WTC11 (cell line): ENCODE results near the gene CORO2B. TPM values are rescaled to one million over a fixed set of nuclear protein-coding genes. Genes with fewer than 3 reads are reported as not detected.

Source experiments
- ATAC-seq: fragments of 200-7000 bp; cut with Tn5 transposase; 2 replicates; pipeline ENCODE4 v1.10.0; 2021; ENCODE audit warnings: mild to moderate bottlenecking, moderate library complexity
- CTCF ChIA-PET: fragments of 300-600 bp; sonication (Branson Sonifier 250); formaldehyde crosslinking; loops from one replicate; lab custom pipeline; 2021; ENCODE audit warnings: antibody characterized with exemption; lab: Charles Lee
- POLR2A ChIA-PET: fragments of 350-600 bp; sonication (Branson Sonifier 250); formaldehyde crosslinking; loops from one replicate; lab custom pipeline; 2021; ENCODE audit warnings: antibody characterized with exemption; lab: Charles Lee
- DNase-seq: peaks from one replicate; pipeline ENCODE4 v3.0.0; 2021; ENCODE audit warnings: low spot score
- H3K27ac Mint-ChIP-seq: 2 replicates; pipeline ENCODE4 v1.8.0; 2021; ENCODE audit warnings: mixed read lengths
- H3K27me3 Mint-ChIP-seq: 2 replicates; pipeline ENCODE4 v1.8.0; 2021; ENCODE audit warnings: low read depth, mild to moderate bottlenecking, moderate library complexity, mixed read lengths
- H3K36me3 Mint-ChIP-seq: 2 replicates; pipeline ENCODE4 v1.8.0; 2021; ENCODE audit warnings: mixed read lengths
- H3K4me1 Mint-ChIP-seq: 2 replicates; pipeline ENCODE4 v1.8.0; 2022; ENCODE audit warnings: mixed read lengths
- H3K4me3 Mint-ChIP-seq: 2 replicates; pipeline ENCODE4 v1.8.0; 2021; ENCODE audit warnings: mild to moderate bottlenecking, moderate library complexity, mixed read lengths
- H3K9me3 Mint-ChIP-seq: 2 replicates; pipeline ENCODE4 v1.8.0; 2021; ENCODE audit warnings: mixed read lengths
- AFF4 ChIP-seq: sonication (generic); formaldehyde crosslinking; IDR thresholded peaks from 2 replicates; pipeline ENCODE4 v1.8.1; 2023; ENCODE audit warnings: mild to moderate bottlenecking, missing genetic modification reagents, borderline replicate concordance
- ATF2 ChIP-seq: sonication (generic); formaldehyde crosslinking; IDR thresholded peaks from 2 replicates; pipeline ENCODE4 v1.8.1; 2022; ENCODE audit warnings: low read depth, missing genetic modification reagents, borderline replicate concordance
- CREB1 ChIP-seq: sonication (generic); formaldehyde crosslinking; IDR thresholded peaks from 2 replicates; pipeline ENCODE4 v1.8.0; 2023; ENCODE audit warnings: mild to moderate bottlenecking, missing genetic modification reagents
- OVOL2 ChIP-seq: fragments of 250-450 bp; sonication (Bioruptor Pico); IDR thresholded peaks from 2 replicates; pipeline ENCODE4 v1.9.0; 2021; ENCODE audit warnings: mild to moderate bottlenecking, borderline replicate concordance
- PREB ChIP-seq: sonication (generic); formaldehyde crosslinking; IDR thresholded peaks from 2 replicates; pipeline ENCODE4 v1.8.1; 2022; ENCODE audit warnings: mild to moderate bottlenecking, missing genetic modification reagents, moderate library complexity, borderline replicate concordance
- PRRX2 ChIP-seq: fragments of 250-450 bp; sonication (Bioruptor Pico); IDR thresholded peaks from 2 replicates; pipeline ENCODE4 v1.8.0; 2021; ENCODE audit warnings: mild to moderate bottlenecking
- RELA ChIP-seq: sonication (generic); formaldehyde crosslinking; IDR thresholded peaks from 2 replicates; pipeline ENCODE4 v1.8.1; 2022; ENCODE audit warnings: missing genetic modification reagents, mild to moderate bottlenecking, borderline replicate concordance
- SOX15 ChIP-seq: fragments of 250-450 bp; sonication (Bioruptor Pico); IDR thresholded peaks from 2 replicates; pipeline ENCODE4 v1.9.0; 2021; ENCODE audit warnings: mild to moderate bottlenecking
- TEAD1 ChIP-seq: sonication (generic); formaldehyde crosslinking; IDR thresholded peaks from 2 replicates; pipeline ENCODE4 v1.8.0; 2022; ENCODE audit warnings: mild to moderate bottlenecking, missing genetic modification reagents
- TEAD4 ChIP-seq: sonication (generic); formaldehyde crosslinking; IDR thresholded peaks from 2 replicates; pipeline ENCODE4 v1.8.0; 2022; ENCODE audit warnings: mild to moderate bottlenecking, missing genetic modification reagents
- ZNF232 ChIP-seq: sonication (generic); formaldehyde crosslinking; IDR thresholded peaks from 2 replicates; pipeline ENCODE4 v1.8.0; 2022; ENCODE audit warnings: mild to moderate bottlenecking, missing genetic modification reagents
- ZNF317 ChIP-seq: sonication (generic); formaldehyde crosslinking; IDR thresholded peaks from 2 replicates; pipeline ENCODE4 v1.8.1; 2023; ENCODE audit warnings: low read depth, mild to moderate bottlenecking, moderate library complexity, missing genetic modification reagents, borderline replicate concordance
- ZNF396 ChIP-seq: fragments of 250-450 bp; sonication (Bioruptor Pico); IDR thresholded peaks from 2 replicates; pipeline ENCODE4 v1.8.0; 2021; ENCODE audit warnings: mild to moderate bottlenecking, moderate library complexity, borderline replicate concordance
- ZNF425 ChIP-seq: fragments of 250-450 bp; sonication (Bioruptor Pico); conservative IDR thresholded peaks from 2 replicates; pipeline ENCODE4 v1.9.0; 2021; ENCODE audit warnings: mild to moderate bottlenecking
- ZNF532 ChIP-seq: fragments of 250-450 bp; sonication (Bioruptor Pico); IDR thresholded peaks from 2 replicates; pipeline ENCODE4 v1.9.0; 2021; ENCODE audit warnings: mild to moderate bottlenecking, borderline replicate concordance
- ZSCAN18 ChIP-seq: fragments of 250-450 bp; sonication (Bioruptor Pico); IDR thresholded peaks from 2 replicates; pipeline ENCODE4 v2.1.2; 2022; ENCODE audit warnings: mild to moderate bottlenecking, moderate library complexity
- total RNA-seq: library from RNA; stranded (reverse); gene quantifications from 3 replicates; pipeline ENCODE4 v1.2.3, GENCODE V29; 2021
- TF ChIP-seq, protein P1 (sequence below): sonication (generic); formaldehyde crosslinking; IDR thresholded peaks from 2 replicates; pipeline ENCODE4 v1.8.1; 2022; ENCODE audit warnings: missing genetic modification reagents, borderline replicate concordance
- TF ChIP-seq, protein P2 (sequence below): sonication (generic); formaldehyde crosslinking; conservative IDR thresholded peaks from 2 replicates; pipeline ENCODE4 v1.8.1; 2022; ENCODE audit warnings: mild to moderate bottlenecking, missing genetic modification reagents

CORO2B gene
- total RNA-seq, 1 experiment from 2014 or later = 4.9 TPM

DNA sequence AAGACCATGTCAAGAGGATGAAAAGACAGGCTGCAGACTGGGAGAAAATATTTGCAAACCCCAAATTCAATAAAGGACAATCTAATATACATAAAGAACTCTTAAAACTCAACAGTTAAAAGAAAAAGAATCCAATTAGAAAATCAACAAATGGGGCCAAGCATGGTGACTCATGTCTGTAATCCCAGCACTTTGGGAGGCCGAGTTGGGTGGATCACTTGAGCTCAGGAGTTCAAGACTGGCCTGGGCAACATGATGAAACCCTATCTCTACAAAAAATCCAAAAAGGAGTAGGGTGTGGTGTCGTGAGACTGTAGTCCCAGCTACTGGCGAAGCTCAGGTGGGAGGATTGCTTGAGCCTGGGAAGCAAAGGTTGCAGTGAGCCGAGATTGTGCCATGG lies 184.3 kb downstream of the CORO2B start:
- Mint-ChIP-seq H3K4me3 (no peak overlapping the region), H3K27me3 (no peaks in the 10 kb centered on the region; the same call in 1 of the 2 replicates), H3K4me1 (no peaks in the 10 kb centered on the region), H3K36me3 (no peaks in the 10 kb centered on the region), H3K27ac (no peak overlapping the region), H3K9me3 (no peaks in the 10 kb centered on the region)
- TF ChIP-seq PREB (CRISPR knock-in tag) (no peak), OVOL2 (no peak), ZNF425 (CRISPR knock-in tag) (no peak)
- ATAC-seq = no peak
- DNase-seq = no peak
- ChIA-PET CTCF (interaction anchor here (0.7 to 1.1 kb wide), 3 partner anchors 29 to 162 kb away, joined by 3 read pairs; no protein-coding TSS in a partner anchor), POLR2A (interaction anchor here (1.2 kb wide), 1 partner anchor 472 kb away, joined by 3 read pairs; no protein-coding TSS in a partner anchor)

DNA sequence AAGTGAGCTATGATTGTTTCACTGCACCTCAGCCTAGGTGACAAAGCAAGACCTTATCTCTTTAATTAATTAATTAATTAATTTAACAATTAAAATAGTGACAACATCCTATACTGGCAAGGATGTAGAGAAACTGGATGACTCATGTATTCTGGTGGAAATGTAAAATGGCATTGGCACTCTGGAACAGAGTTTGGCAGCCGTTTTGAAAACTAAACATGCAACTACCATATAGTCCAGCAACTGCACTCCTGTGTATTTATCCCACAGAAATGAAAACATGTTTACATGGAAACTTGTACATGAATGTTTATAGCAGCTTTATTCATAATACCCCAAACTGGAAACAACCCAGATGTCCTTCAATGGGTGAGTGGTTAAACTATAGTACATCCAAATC lies 185.3 kb downstream of the CORO2B start:
- Mint-ChIP-seq H3K27ac (no peak overlapping the region), H3K4me3 (no peak overlapping the region), H3K4me1 (no peaks in the 10 kb centered on the region), H3K9me3 (no peaks in the 10 kb centered on the region), H3K27me3 (no peaks in the 10 kb centered on the region; the same call in 1 of the 2 replicates), H3K36me3 (no peaks in the 10 kb centered on the region)
- ChIA-PET POLR2A (no interaction called here), CTCF (interaction anchor here (1.1 kb wide), 1 partner anchor 30 kb away, joined by 3 read pairs; no protein-coding TSS in a partner anchor)
- ATAC-seq (no peak), DNase-seq (no peak)
- no peak for TF ChIP-seq PRRX2
- TF ChIP-seq, protein P1, sequence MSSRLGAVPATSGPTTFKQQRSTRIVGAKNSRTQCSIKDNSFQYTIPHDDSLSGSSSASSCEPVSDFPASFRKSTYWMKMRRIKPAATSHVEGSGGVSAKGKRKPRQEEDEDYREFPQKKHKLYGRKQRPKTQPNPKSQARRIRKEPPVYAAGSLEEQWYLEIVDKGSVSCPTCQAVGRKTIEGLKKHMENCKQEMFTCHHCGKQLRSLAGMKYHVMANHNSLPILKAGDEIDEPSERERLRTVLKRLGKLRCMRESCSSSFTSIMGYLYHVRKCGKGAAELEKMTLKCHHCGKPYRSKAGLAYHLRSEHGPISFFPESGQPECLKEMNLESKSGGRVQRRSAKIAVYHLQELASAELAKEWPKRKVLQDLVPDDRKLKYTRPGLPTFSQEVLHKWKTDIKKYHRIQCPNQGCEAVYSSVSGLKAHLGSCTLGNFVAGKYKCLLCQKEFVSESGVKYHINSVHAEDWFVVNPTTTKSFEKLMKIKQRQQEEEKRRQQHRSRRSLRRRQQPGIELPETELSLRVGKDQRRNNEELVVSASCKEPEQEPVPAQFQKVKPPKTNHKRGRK = no peak
- TF ChIP-seq SOX15 (CRISPR knock-in tag) = no peak
- no peak for TF ChIP-seq ZSCAN18 (CRISPR knock-in tag)
- no peak for TF ChIP-seq RELA (CRISPR knock-in tag)
- TF ChIP-seq AFF4 (CRISPR knock-in tag) = no peak
- TF ChIP-seq TEAD1 (CRISPR knock-in tag) = no peak
- TF ChIP-seq, protein P2, sequence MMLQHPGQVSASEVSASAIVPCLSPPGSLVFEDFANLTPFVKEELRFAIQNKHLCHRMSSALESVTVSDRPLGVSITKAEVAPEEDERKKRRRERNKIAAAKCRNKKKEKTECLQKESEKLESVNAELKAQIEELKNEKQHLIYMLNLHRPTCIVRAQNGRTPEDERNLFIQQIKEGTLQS = no peak
- no peak for TF ChIP-seq ZNF396 (CRISPR knock-in tag)
- TF ChIP-seq ZNF232 (CRISPR knock-in tag) = no peak
- TF ChIP-seq CREB1 (CRISPR knock-in tag) = no peak
- TF ChIP-seq ZNF532 = no peak
- no peak for TF ChIP-seq TEAD4 (CRISPR knock-in tag)
- TF ChIP-seq ATF2 = no peak
- no peak for TF ChIP-seq ZNF317
